Measurements from ENCODE around the gene NOP56. TPM values are rescaled to one million over a fixed set of nuclear protein-coding genes. Genes with fewer than 3 reads are reported as not detected.

Gene NOP56
- total and polyA plus RNA-seq, 2 of the 8 experiments (the other 6 are each of a cell fraction or from before 2014, with no cell fraction given): 391 to 677 TPM

GRCh38 chr20:2663887-2664719 is 11.7 kb downstream of the NOP56 start, which contains the start of gene IDH3B:
TSS of gene IDH3B (minus strand) at chr20:2664216. CDS start at chr20:2664188, 28 bp downstream.
- peak within 1 kb of the TSS; percentile 81 to 100 for H3K4me2 ChIP-seq (ENCODE audit: insufficient read depth in 1 of 2, low read depth in 2 of 2, low read length in 2 of 2)
- H3K23ac ChIP-seq (ENCODE audit: insufficient read length): no peak within 1 kb of the TSS
- no peak within 1 kb of the TSS for H2BK120ac ChIP-seq (replicated peaks; ENCODE audit: low read depth, low read length)
- H2AK5ac ChIP-seq (ENCODE audit: low read depth, low read length): no peak within 1 kb of the TSS
- no peak within 1 kb of the TSS for H3K14ac ChIP-seq (ENCODE audit: insufficient read length)
- H3K18ac ChIP-seq (ENCODE audit: extremely low read depth, low read length): no peak within 1 kb of the TSS
- no peak within 1 kb of the TSS; the same call in 1 of the 2 replicates for H2BK12ac ChIP-seq (ENCODE audit: low read depth, low read length)
- H2AFZ ChIP-seq (ENCODE audit: low read length): no peak within 1 kb of the TSS; the same call in 1 of the 2 replicates
- WGBS, 2 experiments (ENCODE audit: extremely low coverage in 1 of 2, insufficient coverage in 1 of 2, insufficient read length in 1 of 2, insufficient replicate concordance in 2 of 2, low coverage in 1 of 2, low lambda C conversion rate in 2 of 2, missing lambda C conversion rate in 1 of 2): 22% methylated on average over 37 of the region's 49 CpGs; no CpG with 5 or more reads in 1 of the 2 experiments
- H3K56ac ChIP-seq (replicated peaks; ENCODE audit: insufficient read length, low read depth, low read length): no peak within 1 kb of the TSS
- peaks cover 0 to 4% (median under 1%) of the 10 kb centered on the region in 4 experiments; a peak in 3 of 7 replicates for H3K4me1 ChIP-seq (replicated peaks in 1 of 4; ENCODE audit: control insufficient read depth in 3 of 4, insufficient read depth in 4 of 4, low read length in 3 of 4)
- no peak within 1 kb of the TSS for H2BK20ac ChIP-seq (ENCODE audit: low read length)
- H2BK15ac ChIP-seq (ENCODE audit: low read length): no peak within 1 kb of the TSS
- POLR2A ChIA-PET (ENCODE audit: partially characterized antibody): interaction anchor here (1.0 to 28.5 kb wide), 8 partner anchors 9 to 209 kb away, joined by 3 to 463 read pairs (median 6); partner anchors contain the start of genes NOP56, PTPRA and SNRPB
- peak; percentile 89 for FAIRE-seq
- H3K9ac ChIP-seq (replicated peaks in 1 of 4; ENCODE audit: extremely low read depth in 1 of 4, low read depth in 3 of 4, low read length in 3 of 4): peak within 1 kb of the TSS; percentile 76 to 92 (median 83)
- H4K5ac ChIP-seq (ENCODE audit: insufficient read length, low read depth, low read length): peak within 1 kb of the TSS; percentile 61
- H3K79me2 ChIP-seq (ENCODE audit: control insufficient read depth in 1 of 2, insufficient read depth in 2 of 2, low read length in 2 of 2): peaks cover 0 to 10% of the 10 kb centered on the region in 2 experiments; a peak in 2 of 4 replicates
- no peaks in the 10 kb centered on the region; a peak in 3 of 7 replicates for H3K27me3 ChIP-seq (replicated peaks in 1 of 4; ENCODE audit: control insufficient read depth in 3 of 4, extremely low read depth in 1 of 4, insufficient read depth in 3 of 4, low read length in 3 of 4)
- H4K91ac ChIP-seq (replicated peaks; ENCODE audit: insufficient read length, low read length): peak within 1 kb of the TSS; percentile 81
- H3K4ac ChIP-seq (replicated peaks; ENCODE audit: insufficient read length, low read depth, low read length): peak within 1 kb of the TSS; percentile 79
- H3K9me3 ChIP-seq (ENCODE audit: insufficient read depth in 2 of 2, low read depth in 1 of 2, low read length in 1 of 2): no peaks in the 10 kb centered on the region
- peak; percentile 64 to 94 for DNase-seq (ENCODE audit: low read depth in 1 of 2, low spot score in 2 of 2)
- H3K23me2 ChIP-seq (ENCODE audit: low read depth, low read length): peaks cover 5% of the 10 kb centered on the region; the same call in 1 of the 2 replicates
- H4K20me1 ChIP-seq (replicated peaks in 1 of 2; ENCODE audit: control insufficient read depth in 1 of 2, insufficient read depth in 2 of 2, low read length in 2 of 2): peaks cover 0 to 3% of the 10 kb centered on the region in 2 experiments
- H3K79me1 ChIP-seq (ENCODE audit: low read depth, low read length): peaks cover 3% of the 10 kb centered on the region; the same call in 1 of the 2 replicates
- CTCF ChIA-PET (ENCODE audit: partially characterized antibody): interaction anchor here (0.5 to 1.3 kb wide), 7 partner anchors 9 to 1476 kb away, joined by 3 to 6 read pairs (median 3); no protein-coding TSS in a partner anchor
- H3K4me3 ChIP-seq (ENCODE audit: extremely low read depth in 1 of 4, insufficient read depth in 2 of 4, low read depth in 3 of 4, low read length in 4 of 4): peak within 1 kb of the TSS; percentile 93 to 96 (median 96)
- peaks cover 2 to 30% (median 17%) of the 10 kb centered on the region in 4 experiments; a peak in 7 of 8 replicates for H3K36me3 ChIP-seq (ENCODE audit: control insufficient read depth in 2 of 4, insufficient read depth in 4 of 4, low read length in 3 of 4)
- H4K8ac ChIP-seq (ENCODE audit: extremely low read depth, insufficient read depth, low read length): peak within 1 kb of the TSS; percentile 98
- H3K27ac ChIP-seq (ENCODE audit: low read depth, low read length): peak within 1 kb of the TSS; percentile 78
- peak within 1 kb of the TSS; percentile 61 for H2BK5ac ChIP-seq (ENCODE audit: low read depth, low read length)
- TF ChIP-seq SUZ12 (IDR thresholded peaks at IDR 0.05; ENCODE audit: low read length): no peak
- TF ChIP-seq ASH2L (IDR thresholded peaks at IDR 0.05; ENCODE audit: low read length): peak; percentile 83
- TF ChIP-seq SRF (IDR thresholded peaks at IDR 0.05; ENCODE audit: low read depth, low read length): peak; percentile 87
- no peak for TF ChIP-seq FOSL1 (IDR thresholded peaks at IDR 0.05; ENCODE audit: insufficient read depth, low read depth, low read length)
- TF ChIP-seq TAF7 (optimal IDR thresholded peaks at IDR 0.05; ENCODE audit: borderline replicate concordance, low read depth, low read length): peak; percentile 84
- 0 out of 2 replicates have a peak, but pooled peaks have one; percentile 41 for TF ChIP-seq SP1 (IDR thresholded peaks at IDR 0.05; ENCODE audit: low read depth, low read length)
- peak; percentile 97 for TF ChIP-seq TAF1 (IDR thresholded peaks at IDR 0.05; ENCODE audit: low read depth, low read length)
- TF ChIP-seq POLR2AphosphoS5 (IDR thresholded peaks at IDR 0.05; ENCODE audit: low read depth, low read length): peak; percentile 96
- TF ChIP-seq RBBP5 (IDR thresholded peaks at IDR 0.05; ENCODE audit: borderline replicate concordance, low read depth, low read length): peak; percentile 87
- TF ChIP-seq POLR2A (IDR thresholded peaks at IDR 0.05; ENCODE audit: control extremely low read depth in 1 of 2, low read depth in 2 of 2, low read length in 2 of 2): peak; percentile 88 to 97
- peak; percentile 85 for TF ChIP-seq ATF3 (IDR thresholded peaks at IDR 0.05; ENCODE audit: insufficient read depth, low read depth, low read length)
